Kidney capillary endothelial cell (primary cell): Measurements from ENCODE around the gene GNG7.
"Not testable (repeated sequence)": the region's sequence is repeated elsewhere in the genome, so short reads cannot be mapped to it uniquely, and the experiment has no call there.

ENCODE experiments used
- DNase-seq: peaks from one replicate; pipeline ENCODE4 v3.0.0-alpha.2; 2018; ENCODE audit warnings: low spot score

Gene GNG7

DNA sequence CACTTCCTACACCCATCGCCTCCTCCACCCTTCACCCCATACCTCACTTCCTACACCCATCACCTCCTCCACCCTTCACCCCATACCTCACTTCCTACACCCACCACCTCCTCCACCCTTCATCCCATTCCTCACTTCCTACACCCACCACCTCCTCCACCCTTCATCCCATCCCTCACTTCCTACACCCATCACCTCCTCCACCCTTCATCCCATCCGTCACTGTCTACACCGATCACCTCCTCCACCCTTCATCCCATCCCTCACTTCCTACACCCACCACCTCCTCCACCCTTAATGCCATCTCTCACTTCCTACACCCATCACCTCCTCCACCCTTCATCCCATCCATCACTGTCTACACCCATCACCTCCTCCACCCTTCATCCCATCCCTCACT is 10.7 kb upstream of the GNG7 start:
- not testable (repeated sequence) for DNase-seq

DNA sequence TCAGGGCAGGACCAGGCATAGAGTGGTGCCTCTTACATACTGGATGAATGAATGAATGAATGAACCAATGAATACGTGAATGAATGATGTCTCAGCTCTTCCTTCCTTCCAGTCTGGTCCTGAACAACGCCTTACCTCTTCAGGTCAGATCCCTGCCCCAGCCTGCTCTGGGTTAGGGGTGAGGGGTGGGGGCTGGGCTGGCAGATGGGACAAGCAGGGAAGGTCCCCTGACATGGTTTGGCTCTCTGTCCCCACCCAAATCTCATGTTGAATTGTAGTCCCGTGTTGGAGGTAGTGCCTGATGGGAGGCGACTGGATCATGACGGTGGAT is 9.3 kb upstream of the GNG7 start:
- no peak for DNase-seq

DNA sequence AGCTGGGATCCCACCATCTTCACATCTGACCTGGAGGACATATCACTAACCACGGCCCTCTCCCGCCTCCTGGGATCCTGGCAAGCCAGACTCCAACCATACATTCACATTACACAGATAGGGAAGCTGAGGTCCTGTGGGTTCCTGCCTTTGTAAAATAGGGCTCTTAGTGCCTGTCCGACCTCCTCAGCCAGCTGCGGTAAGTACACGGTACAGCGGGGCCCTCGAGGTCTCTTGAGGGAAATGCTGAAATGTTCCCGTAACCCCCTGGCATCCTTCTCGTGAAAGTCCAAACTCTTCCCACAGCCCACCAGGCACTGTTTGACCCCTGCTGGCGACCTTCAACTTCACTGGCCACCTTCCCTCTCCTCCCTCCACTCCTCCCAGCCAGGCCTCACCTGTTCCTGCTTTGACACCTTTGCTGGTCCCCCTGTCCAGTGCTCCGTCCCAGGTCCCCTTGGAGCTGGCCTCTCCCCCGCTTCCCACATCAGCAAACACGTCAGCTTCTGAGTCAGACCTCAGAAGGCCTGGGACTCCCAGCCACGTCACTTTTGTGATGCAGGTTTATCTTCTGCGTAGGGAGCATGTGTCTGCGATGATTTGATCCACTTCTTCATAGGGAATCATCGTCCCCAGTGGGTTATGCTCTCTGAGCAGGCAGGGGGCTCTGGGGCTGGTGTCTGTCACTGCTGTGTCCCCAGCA is 8.8 kb upstream of the GNG7 start:
- DNase-seq, result no peak

DNA sequence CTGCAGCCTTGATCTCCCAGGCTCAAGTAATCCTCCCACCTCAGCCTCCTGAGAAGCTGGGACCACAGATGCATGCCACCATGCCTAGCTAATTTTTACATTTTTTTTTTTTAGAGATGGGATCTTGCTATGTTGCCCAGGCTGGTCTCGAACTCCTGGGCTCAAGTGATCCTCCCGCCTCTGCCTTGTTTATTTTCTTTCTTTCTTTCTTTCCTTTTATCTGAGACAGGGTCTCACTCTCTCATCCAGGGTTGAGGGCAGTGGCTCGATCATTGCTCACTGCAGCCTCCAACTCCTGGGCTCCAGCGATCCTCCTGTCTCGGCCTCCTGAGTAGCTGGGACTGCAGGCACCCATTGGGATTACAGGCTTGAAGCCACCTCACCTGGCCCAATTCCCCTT is 3.8 kb upstream of the GNG7 start:
- no peak for DNase-seq

DNA sequence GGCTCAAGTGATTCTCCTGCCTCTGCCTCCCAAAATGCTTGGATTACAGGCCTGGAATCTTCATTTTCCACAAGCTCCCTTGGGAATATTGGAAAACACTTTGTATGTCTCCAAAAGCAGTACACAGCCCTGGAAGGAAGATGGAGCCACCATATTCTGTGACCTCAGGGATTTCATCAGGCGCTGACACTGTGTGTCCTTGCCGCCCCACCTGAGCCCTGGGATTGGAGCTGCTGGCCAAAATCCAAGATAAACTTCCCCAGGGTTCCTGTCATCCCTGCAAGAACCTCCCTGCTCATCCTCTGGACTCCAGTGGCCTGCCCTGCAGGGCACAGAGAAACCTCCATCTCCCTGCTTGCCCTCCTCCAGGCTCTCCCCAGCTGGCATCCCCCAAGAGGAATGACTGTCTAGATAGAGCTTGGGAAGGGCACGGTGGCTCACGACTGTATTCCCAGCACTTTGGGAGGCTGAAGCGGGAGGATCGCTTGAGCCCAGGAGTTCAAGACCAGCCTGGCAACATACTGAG is 1.3 kb upstream of the GNG7 start:
- no peak for DNase-seq

DNA sequence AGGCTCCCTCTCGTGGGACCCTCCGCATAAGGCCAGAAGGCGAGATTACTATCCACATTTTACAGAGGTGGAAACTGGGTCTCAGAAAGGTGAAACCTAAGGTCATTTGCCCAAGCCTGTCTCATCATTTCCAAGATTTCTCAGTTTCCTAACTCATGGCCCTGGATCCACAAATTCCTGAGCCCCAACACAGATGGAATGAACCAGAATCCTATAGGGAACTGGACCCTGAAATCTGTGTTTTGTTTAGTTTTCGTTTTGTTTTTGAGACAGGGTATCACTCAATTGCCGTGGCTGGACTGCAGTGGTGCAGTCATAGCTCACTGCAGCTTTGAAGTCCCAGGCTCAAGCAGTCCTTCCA is 563 bp upstream of the GNG7 start:
- no peak for DNase-seq

DNA sequence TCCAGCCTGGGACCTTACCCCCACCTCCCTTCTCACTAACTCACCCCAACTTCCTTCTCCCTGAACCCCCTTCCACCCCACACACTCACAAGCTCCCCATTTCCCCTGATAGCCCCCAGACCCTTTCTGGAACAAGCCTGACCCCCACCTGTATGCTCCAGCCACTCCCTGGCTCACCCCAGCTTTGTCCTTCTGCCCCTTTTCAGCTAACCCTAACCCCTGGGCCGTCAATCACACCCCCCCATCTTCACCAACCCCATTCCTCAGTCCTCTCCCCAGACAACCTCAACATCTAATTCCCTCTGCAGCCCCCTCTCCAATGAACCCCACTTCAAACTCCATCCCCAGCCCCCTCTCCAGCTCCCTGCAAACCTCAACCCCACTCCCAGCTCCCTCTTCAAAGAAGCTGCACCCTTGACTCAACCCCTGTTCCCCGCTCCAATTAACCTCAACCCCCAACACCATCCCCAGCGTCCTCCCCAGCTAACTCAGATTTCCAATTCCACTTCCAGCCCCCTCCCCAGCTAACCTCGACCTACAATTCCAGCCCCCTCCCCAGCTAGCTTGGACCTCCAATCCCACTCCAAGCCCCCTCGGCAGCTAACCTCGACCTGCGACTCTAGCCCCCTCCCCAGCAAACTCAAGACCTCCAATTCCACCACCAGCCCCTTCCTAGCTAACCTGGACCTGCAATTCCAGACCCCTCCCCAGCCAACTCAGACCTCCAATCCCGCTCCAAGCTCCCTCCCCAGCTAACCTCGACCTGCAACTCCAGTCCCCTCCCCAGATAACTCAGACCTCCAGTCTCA is 929 bp downstream of the GNG7 start:
- DNase-seq, result no peak

DNA sequence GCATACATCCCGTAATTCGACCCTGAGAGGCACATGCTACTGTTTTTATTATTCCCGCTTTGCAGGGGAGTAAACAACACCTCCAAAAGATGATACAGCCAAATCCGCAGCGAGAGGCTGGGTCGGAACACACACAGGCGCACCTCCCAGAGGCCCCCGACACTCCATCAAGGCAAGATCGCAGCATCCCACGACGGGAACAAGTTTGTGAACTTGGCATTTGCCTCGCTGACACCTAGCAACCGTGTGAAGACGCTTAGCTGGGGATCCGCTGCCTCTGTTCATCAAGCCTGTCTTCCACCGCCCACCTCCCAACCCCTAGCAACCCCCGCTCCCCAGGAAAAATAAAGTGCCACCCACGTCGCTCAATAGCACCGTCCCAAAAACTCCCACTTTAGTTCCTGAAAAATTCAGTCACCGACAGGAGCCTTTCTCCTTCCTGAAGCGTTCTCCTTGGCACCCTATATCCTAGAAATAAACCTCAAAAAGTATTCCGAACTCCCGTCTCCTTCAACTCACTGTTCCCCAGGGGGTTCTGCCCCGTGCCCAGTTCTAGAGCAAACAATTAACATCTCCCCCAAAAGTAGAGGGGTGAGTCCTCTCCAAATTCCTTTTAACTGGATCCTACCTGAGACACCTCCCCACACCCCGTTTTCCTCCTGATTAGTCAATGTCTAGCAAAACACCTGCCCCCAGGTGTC is 1.7 kb downstream of the GNG7 start:
- DNase-seq, result no peak

DNA sequence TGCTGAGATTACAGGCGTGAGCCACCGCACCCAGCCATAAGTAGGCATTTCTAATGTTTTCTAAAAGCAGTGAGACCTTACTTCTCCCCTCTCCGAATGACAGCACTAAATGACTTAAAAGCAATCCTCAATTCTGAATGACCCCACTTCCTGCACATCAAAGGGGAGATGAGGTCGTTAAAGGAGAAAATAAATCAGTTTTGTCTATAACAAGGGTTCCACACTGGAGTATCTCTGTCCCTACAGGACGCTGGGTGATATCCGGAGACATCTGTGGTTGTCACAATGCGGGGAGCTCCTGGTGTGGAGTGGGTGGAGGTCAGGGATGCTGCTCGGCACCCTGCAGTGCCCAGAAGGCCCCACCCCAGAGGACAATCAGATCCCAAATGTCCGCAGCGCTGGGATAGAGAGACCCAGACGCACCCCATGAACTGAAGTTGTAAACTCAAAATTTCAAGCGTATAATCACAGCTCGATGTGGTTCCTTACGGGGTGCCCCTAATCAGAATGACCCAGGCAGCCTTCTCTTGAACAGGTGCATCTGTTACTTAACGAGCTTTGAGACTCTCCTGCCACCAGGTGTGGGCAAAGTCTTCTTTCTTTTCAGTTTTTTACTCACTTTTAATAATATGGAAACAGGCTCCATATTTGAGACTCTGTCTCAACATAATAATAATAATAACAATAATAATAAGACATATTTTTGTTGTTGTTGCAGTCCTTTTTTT is 2.9 kb downstream of the GNG7 start:
- DNase-seq, result no peak

DNA sequence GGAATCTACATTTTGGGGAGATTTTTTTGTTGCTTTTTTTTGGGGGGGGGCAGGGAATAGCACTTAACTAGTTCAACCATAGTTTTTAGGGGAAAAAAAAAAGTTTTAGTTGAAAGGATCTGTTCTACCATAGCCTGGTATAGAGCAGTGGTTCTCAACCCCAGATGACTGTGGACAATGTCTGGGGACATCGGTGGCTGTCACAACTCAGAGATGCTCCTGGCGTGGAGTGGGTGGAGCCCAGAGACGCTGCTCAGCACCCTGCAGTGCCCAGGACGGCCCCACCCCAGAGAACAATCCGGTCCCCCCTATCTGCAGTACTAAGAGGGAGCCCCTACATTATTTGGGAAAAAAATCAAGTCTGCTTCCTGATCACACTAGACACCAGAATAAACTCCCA is 8.3 kb downstream of the GNG7 start:
- DNase-seq, result no peak

DNA sequence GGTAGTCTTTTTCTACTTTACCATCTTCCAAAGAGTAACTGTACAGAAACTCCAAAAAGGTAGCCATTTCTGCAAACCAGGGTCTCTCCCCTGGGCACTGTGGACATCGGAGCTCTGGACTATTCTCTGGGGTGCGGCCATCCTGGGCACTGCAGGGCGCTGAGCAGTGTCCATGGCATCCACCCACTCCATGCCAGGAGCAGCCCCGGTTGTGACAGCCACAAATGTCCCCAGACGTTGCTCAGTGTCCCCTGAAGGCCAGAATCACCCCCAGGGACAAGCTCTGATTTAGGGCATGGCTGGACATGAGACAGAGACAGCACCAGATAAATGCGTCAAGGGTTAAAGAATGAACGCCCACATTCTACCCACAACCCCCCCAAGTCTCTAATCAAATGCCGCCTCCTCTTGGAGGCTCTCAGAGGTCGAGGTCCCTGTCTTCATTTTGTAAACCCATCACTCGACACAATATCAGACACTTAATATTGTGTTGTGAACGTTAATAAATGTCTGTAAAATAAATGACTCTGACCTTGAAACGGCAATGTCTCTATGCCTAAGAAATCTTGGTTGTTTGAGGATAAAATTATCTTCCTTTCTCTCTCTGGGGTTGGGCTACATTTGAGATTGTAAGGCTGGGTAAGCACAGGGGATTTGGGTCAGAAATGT is 8.9 kb downstream of the GNG7 start:
- DNase-seq, result no peak

DNA sequence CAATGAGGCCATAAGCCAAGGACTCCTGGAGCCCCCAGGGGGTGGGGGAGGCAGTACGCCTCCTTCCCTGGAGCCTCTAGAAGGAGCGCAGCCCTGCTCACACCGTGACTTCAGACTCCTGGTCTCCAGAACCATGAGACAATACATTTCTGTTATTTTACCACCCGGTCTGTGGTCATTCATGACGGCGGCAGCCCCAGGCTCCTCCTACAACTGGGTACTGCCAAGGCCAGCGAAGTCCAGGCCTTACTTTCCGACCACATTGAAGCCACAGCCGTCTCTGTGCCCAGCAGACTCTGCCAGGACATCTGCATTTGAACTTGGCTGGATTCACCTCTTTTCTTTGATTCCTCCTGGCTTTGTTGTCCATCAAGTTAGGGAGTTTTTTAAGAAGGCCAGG is 10.5 kb downstream of the GNG7 start:
- DNase-seq, result no peak

DNA sequence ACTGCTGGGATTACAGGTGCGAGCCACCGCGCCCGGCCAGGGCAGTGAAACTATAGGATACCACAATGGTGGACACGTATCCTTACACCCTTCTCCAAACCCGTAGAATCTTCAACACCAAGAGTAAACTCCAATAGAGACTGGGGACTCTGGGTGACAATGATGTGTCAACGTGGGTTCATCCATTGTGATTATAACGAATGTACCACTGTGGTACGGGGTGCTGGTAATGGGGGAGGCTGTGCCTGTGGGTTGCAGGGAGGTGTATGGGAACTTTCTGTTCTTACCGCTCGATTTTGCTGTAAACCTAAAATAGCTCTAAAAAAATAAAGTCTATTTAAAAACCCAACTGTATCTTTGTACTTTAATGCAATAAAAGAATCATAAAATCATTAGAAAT is 11.6 kb downstream of the GNG7 start:
- DNase-seq, result no peak

DNA sequence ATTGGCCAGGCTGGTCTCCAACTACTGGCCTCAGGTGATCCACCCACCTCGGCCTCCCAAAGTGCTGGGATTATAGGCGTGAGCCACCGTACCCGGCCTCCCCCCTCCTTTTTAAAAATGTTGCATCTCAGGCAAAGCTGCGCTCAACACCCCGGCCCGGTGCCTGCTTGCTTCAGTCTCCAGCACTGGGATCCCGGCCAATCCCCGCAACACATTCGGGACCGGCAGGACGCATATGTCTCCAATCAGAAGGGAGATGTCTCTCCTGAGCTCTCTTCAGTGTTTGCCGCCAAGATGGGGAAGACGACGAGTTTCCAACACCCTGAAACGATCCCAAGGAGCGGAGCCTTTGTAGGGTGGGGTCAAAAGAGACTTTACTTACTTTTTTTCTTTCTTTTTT is 16.1 kb downstream of the GNG7 start:
- no peak for DNase-seq

DNA sequence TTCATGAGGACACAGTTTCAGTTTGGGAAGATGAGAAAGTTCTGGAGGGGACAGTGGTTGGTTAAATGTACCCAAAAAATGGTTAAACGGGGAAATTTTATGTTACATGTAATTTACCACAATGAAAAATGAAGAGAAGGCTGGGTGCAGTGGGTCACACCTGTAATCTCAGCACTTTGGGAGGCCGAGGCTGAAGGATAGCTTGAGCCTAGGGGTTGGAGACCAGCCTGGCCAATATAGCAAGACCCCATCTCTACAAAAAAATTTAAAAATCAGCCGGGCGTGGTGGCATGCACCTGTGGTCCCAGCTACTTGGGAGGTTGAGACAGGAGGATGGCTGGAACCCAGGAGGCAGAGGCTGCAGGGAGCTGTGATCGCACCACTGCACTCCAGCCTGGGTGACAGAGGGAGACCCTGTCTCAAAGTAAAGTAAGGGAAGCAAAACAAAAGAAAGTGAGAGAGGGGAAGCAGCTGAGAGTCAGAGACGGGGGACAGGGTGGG is 17.2 kb downstream of the GNG7 start:
- no peak for DNase-seq

DNA sequence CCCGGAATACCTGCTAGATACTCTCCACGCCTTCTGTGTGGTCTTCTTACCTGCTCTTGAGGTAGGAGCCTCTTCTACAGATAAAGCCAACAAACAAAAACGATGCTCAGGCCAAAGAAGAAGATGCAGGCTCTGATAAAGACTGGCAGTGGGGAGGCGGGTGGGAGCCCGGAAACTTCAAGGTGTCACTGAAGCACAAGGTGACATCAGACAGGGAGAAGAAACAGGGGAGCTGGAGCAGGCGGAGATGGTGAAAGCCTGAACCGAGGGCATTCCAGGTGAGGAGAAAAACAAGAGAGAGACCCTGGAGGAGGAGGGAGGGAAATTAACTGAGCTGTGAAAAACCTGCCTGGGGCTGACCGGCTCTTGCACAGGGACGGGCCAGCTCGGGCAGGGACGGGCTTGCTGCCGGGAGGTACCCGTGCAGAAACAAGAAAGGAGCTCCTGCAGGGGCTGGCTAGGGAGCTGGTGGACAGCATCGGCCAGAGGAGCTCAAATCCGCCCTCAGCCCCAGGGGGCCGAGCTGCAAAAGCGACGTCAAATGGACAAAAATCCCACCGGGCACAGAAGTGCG is 19.0 kb downstream of the GNG7 start:
- DNase-seq, result no peak

DNA sequence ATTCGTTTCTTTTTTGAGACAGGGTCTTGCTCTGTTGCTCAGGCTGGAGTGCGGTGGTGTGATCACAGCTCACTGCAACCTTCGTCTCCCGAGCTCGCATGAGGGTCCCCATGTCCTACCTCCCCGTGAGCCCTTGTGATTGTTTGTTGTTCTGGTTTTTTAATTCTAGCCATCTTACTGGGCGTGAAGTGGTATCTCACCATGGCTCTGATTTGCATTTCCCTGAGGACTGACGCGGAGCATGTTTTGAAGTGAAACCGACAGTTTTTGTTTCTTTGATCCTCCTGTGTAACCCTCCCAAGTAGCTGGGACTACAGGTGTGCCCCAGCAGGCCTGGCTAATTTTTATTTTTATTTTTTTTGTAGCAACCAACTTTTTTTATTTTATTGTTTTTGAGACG is 21.7 kb downstream of the GNG7 start:
- no peak for DNase-seq

DNA sequence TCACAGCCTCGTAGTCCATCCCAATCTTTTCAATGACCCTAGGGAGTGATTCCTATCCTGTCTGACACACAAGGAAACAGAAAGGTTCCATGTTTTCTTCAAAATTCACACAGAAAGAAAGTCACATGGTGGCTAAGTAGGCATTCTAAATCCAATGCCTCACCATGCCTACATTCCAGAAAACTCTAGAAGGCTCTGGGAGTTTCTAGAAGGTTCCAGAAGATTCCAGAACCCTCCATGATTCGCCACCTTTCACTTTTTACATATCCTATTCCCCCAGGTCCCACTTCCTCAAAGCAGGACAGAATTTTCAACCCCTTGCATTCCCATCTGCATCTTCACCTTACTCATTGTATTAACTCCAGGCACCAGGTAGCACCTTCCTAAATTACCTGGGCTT is 23.1 kb downstream of the GNG7 start:
- DNase-seq, result no peak

DNA sequence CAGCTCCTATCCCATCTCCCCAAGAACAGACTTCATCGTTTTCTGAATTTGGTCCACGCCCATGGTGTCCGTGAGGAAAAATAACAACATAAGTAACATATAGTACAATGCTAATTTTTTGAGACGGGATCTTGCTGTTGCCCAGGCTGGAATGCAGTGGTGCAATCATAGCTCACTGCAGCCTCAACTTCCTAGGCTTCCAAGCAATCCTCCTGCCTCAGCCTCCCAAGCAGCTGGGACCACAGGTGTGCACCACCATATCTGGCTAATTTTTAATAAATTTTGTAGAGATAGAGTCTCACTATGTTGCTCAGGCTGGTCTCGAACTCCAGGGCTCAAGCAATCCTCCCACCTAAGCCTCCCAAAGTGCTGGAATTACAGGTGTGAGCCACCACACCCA is 23.5 kb downstream of the GNG7 start:
- not testable (repeated sequence) for DNase-seq

DNA sequence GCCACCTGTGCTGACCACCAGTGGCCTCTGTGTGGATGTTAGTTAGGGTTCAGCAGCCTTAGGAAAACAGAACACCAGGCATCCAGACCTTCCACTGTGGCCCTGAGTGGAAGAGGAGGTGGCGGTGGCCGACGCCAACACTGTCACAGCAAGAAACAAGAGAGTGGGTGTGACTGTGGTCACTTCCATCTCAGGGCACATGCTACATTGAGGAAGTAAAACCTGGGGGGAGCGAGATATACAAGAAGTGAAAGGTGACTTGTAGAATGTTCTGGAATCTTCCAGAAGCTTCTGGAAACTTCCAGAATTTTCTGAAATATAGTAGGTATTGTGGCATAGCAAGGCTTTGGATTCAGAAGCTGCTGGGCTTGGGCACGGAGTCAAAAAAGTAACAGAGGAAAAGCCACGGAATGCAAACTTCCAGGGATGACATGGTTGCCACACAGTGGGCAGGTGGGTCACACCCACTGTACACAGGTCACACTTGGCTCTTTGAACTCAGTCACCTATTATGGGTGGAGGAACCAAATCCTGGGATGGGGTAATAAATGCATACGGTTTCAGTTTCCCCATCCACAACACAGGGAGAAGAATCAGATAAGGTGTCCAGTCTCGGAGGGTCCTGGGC is 24.3 kb downstream of the GNG7 start:
- DNase-seq, result no peak

DNA sequence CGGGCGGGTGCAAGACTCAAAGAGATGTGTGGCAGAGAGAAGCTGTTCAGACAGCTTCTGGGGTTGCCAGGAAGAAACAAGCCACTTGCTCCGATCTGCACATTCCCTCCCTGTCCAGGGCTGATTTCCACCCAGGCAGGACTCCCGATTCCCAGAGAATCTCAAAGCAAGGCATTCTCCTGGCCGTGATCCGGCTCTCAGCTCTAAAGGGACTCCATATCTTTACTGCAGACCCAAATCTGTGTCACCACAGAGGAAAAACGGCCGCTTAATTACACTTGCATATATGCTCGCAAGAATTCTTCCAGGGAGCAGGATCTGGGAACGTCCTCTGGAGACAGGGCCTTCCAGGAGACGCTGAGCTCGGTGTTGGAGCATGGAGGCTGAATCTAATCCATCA is 25.7 kb downstream of the GNG7 start:
- DNase-seq, result no peak
